Measurements from ENCODE around the gene ATP6V0B.
A peak's percentile ranks its signal among the peaks of the same experiment; 100 is the strongest.

Gene ATP6V0B

DNA sequence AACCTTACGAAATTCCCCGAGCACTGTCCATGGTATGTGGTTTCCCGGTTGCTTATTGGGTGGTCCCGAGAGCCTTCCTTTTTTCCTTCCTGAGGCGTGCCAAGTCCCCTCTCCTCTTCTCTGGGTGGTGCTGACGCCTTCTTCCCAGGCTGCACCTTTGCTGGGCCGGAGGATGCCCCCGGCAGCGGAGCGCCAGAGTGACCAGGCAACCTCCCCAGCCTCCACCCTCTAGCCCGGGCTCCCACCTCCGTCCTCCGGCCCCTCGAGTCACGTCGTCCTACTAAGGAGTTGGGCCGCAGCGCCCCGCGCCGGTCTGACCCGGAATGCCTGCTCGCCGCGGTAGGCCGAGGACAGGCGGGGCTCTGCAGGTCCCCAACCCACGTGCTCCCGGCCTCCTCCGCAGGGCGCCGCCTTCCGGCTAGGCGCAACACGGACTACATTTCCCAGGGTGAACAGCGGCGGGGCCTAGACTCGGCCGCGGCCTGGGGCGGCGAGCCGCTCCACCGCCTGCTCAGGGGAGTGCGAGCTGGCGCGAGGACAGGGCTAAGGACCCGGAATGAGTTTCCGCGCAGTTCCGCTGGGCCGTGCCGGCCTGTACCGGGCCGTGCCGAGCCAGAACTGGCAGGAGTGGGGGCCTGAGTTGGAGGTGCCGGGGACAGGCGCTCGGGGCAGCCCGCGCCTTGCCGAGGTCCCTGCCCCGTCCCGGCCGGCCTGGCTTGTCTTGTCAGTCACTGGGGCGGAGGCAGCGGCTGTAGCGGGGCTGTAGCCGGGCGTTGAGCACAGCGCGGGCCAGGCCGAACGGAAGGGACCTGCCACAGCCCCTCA lies 28.3 kb upstream of the ATP6V0B start, which contains the start of gene IPO13:
TSS of gene IPO13 (plus strand) at position 715 of the 825 bp plus-strand sequence. CDS start 651 bp downstream, outside the sequence.
- peak; percentile 95 for DNase-seq (ENCODE audit: low read depth)

DNA sequence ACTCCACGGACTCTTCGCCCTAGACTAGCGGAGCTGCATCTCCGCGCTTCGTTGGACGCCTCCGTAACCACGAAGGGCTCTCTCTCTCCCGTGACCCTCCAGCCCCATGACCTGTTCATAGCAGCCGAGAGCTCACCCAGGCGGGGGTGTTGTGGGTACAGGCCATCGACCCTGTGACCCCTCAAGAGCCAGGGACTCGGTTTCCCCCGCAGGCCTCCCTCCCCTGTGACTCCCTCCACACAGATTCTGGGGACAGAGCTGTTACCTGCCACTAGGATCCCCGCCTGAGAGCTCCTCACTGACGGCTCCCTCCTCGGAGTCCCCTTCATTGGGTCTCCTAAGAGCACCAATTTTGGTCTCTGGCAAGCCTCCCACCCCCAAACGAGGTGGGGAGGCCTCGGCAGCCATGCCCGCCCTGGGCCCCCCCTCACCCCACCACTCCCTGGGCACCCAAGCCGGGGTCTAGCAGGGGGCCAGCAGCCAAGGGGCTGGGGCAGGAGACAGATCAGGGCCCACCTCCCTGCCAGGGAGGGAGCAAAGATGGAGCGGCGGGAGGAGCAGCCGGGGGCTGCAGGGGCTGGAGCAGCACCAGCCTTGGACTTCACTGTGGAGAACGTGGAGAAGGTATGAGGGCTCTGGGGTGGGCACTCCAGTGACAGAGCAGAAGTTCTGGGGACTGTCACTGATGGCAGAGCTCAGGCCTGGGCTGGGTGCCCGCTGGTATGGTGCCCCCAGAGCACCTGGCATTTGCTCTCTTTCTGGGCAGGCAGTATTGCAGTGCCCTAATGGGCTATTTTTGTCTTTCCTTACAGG lies 27.5 kb upstream of the ATP6V0B start:
- no peak for DNase-seq (ENCODE audit: low read depth)

DNA sequence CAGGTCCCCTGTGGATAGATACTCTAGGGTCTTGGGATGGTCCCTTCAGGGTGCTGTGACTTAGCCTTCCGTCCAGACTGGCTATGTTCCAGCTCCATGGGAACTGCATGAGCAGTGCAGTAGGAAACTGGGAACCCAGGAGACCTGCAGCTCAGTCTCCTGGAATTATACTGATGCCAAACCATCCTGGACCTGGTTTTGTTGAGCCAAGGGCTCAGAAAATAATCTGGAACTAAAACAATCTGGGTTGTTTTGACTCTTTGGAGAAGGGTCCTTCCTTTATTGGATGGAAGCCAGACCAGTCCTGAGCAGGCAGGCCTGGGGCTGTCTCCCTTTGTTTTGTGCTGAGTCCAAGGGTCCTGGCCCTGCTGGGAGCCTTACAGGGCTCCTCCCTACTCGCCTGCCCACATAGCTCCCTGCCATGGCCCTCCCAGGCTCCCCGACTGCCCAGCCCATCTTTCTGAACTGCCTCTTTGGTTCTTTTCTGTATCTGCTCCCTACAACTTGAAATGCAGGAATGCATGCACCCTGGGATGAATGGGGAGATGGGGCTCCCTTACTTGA lies 26.8 kb upstream of the ATP6V0B start:
- DNase-seq (ENCODE audit: low read depth) = no peak

DNA sequence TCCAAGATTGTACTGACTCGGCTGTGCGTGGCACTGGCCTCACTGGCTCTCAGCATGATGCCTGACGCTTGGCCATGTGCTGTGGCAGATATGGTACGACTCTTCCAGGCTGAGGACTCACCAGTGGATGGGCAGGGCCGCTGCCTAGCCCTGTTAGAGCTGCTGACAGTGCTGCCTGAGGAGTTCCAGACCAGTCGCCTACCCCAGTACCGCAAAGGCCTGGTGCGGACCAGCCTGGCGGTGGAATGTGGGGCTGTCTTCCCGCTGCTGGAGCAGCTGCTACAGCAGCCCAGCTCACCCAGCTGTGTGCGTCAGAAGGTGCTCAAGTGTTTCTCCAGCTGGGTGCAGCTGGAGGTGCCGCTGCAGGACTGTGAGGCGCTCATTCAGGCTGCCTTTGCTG lies 25.1 kb upstream of the ATP6V0B start:
- no peak for DNase-seq (ENCODE audit: low read depth)

DNA sequence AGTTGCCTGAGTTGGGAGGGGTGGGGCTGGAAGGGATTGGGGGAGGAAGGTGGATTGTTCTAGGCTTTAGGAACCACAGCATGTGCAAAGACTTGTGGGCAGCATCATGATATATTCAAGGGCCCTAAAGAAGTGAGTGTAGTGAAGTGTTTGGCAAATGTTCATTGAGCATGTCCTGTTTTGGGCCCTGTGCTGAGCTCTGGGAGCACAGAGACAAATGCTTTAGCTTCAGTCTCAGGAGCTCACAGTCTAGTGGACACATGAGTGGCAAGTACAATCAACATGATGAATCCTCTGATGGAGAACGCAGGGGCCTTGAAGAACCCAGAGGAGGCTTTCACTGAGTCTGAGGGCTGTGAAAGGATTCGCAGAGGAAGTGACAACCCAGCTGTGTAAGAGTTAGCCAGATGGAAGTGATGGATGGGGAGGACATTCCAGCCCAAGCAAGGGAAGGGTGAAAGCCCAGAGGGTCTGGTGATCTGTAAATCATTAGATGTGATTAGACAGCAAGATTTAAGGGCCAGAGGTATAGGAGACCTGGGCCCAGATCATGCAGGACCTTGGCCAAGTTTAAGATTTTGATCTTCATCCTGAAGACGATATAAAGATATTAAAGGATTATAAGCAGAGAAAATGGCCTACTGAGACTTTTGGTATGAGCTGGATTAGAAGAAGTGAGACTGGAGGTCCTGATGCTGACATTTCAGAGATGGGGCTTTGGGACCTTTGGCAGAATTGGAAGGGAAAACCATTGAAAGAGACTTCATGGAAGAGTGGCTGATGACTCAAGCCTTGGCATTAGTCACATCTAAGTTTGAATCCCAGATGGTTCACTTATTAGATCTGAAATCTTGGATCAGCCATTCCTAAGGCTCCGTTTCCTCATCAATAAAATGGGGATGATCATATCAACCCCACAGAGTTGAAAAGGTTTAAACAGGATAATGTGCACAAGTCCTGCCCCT lies 23.5 kb upstream of the ATP6V0B start:
- DNase-seq (ENCODE audit: low read depth) = no peak

DNA sequence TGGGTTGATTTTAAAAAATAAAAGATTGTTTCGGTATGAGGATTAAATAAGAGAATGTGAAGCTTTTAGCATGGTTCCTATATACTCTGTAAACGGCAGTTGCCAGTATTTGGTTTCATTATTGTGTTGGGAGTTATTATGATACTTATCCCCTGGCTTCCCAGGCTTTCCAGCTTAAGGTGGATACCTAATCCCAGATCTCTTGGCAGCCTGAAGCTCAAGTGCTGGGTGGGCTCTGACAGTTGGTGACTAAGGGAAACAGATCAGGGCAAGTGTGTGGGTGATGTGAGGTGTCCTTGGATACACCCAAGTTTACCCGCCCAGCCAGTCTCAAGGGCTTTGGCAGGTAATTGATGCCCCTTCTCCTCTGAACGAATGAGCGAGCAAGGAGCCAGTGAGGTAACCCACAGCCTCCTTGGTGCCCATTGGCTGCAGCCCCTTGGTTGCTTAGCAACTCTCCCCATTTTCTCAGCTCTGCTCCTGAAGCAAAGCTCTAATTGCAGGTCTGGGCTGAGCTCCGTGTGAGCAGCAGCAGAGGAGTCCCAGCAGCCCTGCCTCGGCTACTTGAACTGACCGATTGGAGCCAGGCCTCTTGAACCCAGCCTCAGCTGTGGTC lies 21.9 kb upstream of the ATP6V0B start:
- no peak for DNase-seq (ENCODE audit: low read depth)

DNA sequence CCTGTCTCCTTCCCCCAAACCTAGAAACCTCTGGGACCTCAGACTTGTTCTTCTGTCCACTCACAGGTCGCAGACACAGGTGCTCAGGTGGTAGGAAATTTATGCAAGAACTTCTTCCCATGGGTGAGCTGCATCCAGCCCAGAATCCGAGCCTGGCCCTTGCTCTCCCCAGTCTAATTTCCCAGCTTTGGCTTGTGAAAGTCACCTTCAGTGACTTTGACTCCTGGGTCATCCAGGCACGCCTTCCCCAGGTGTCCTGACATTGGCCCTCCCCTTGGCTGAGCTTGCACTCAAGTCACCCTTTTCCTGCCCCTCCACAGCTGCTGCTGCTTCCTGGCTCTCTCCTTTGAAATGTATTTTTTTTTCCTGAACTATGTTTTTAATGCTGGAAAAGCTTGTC lies 21.4 kb upstream of the ATP6V0B start:
- DNase-seq (ENCODE audit: low read depth) = no peak

DNA sequence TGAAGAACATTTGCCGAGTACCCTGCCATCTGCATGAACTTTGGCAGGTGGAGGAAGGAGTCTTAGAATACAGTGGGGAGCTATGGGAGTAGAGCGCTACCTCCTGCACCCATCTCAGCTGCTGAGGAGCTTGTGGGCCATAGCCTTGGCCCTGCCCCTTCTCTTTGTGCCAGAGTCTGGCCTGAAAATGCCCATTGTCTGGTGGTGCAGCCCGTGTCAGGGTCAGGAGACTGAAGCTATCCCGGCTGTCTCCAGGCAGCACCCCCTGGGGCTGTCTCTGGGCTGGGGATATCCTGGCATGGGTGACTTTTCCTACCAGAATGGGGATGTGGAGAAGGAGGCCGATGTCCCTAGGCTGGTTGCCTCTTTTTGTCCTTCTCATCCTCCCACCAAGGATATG lies 20.7 kb upstream of the ATP6V0B start:
- no peak for DNase-seq (ENCODE audit: low read depth)

DNA sequence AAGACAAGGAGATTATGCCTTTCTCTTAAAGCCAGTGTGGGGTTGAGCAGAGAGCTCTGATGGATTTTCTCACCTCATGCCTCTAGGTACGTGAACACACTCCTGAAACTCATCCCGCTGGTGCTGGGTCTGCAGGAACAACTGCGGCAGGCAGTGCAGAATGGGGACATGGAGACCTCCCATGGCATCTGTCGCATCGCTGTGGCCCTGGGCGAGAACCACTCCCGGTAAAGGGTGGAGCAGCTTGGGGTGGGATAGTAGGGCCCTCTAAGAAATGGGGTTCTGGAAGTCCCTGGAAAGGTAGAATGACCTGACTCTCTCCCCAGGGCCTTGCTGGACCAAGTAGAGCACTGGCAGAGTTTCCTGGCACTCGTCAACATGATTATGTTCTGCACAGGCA lies 18.5 kb upstream of the ATP6V0B start:
- no peak for DNase-seq (ENCODE audit: low read depth)

DNA sequence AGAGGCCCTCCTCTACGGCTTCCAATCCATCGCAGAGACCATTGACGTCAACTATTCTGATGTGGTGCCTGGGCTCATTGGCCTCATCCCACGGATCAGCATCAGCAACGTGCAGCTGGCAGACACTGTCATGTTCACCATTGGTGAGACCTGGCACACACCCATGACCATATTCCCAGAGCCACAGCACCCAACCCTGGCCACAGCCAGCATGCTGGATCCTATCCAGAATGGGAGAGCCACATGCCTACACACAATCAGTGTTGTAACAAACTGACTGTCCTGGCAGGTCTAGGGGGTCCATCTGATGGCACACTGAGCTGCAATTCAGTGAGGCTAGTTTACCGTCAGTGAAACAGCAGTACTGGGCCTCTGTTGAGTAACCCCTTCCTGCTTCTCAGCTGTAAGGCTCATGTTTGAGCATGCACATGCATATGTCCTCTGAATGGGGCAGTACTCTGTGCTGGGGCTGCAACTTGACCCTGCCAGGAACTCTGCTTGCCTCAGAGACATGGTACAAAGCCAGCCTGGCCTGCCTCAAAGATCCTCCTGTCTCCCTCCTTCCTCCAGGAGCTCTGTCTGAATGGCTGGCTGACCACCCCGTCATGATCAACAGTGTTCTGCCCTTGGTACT lies 17.2 kb upstream of the ATP6V0B start:
- no peak for DNase-seq (ENCODE audit: low read depth)

DNA sequence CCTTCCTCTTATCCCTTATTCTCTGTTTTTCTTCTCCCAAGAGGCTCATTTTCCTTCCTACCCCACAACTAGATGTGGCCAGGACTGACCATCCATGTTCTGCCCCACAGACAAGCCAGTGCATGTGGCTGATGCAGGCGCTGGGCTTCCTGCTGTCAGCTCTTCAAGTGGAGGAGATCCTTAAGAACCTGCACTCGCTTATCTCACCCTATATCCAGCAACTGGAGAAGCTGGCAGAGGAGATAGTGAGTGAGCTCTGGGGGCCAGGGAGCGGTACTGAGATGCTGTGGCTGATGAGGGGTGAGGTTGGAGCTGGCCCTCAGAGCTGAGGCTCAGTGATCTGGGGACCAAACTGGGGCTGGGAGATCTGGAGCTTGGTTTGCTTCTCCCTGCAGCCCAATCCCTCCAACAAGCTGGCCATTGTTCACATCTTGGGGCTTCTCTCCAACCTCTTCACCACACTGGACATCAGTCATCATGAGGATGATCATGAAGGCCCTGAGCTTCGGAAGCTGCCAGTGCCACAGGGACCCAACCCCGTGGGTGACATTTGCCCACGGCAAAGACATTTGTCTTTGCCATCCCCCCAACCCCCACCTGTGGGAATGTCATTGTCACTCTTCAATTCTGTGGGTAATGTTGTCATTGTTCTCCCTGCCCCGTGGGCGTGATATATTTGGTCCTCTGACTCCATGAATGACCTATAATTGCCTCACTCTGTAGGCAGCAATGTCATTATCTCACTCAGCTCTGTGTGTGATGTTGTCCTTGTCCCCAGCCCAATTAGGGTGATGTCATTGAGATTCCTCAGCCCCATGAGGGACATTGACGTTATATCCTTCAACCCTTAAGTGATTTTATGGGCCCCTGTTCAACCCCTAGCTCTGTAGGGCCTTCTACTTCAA lies 16.2 kb upstream of the ATP6V0B start:
- DNase-seq (ENCODE audit: low read depth) = no peak

DNA sequence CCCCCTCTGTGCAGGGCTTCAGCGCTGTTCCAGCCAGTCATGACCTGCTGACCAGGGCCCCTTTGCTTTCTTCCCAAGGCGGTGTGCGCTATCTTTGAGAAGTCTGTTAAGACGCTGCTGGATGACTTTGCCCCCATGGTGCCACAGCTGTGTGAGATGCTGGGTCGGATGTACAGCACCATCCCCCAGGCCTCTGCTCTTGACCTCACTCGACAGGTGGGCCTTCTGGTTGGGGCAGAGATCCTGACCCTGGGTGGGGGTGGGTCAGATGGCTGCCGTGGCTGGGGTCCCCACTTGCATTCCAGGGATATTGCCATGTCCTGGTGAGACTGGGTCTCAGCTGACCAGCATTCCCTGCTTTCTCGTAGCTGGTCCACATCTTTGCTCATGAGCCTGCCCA lies 14.0 kb upstream of the ATP6V0B start:
- no peak for DNase-seq (ENCODE audit: low read depth)

DNA sequence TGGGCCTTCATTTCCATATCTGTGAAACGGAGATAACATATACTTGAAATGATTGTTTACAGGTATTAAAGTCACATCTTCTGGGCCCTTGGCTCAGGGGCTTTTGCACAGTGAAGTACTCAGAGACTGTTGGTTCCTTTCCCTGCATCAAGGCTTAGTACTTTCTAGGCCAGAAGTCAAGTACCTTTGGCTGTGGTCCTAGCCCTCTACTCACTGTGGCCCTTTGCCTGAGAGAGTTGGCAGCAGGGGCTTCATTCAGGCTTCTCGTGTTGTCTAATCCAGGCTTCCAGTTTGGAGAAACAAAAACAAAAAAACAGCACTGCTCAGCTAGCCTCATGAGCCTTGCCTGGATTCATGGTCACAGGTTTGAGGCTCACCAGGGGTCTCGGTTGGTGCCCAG lies 13.1 kb upstream of the ATP6V0B start:
- no peak for DNase-seq (ENCODE audit: low read depth)

DNA sequence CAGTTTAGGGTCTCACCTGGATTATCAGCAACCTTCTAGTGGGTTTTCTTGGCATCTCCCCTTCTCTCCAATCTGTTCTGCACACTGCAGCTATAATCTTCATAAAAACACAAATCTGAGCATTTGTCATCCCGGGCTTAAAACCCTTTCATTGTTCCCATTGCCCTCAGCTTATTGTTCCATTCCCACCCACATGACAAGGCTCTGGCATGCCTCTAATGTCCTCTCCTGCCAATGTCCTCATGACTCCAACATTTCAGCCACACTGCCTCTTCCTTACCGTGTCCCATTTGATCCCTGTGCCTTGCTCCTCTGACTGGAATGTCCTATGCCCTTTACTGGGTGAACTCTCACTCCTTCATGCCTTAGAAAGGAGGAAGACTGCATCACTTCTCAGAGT lies 12.4 kb upstream of the ATP6V0B start:
- DNase-seq (ENCODE audit: low read depth) = no peak

DNA sequence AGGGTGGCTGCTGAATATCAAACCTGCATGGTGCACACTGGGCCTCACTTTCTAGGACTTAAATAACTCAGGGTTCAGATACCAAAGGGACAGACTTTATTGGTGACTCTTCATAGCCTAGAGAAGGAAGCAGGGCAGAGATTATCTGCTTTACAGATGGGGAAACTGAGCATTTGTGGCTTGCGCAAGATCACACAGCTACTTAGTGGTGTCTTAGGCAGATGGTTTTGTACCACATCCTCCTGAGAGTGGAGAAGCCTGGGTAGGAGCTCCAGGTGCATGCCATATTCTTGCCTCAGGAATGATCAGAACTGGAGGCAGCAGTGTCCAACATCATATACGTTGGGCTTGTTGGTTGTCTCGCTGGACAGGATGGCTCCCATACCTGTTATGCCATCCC lies 11.8 kb upstream of the ATP6V0B start:
- DNase-seq (ENCODE audit: low read depth) = no peak

DNA sequence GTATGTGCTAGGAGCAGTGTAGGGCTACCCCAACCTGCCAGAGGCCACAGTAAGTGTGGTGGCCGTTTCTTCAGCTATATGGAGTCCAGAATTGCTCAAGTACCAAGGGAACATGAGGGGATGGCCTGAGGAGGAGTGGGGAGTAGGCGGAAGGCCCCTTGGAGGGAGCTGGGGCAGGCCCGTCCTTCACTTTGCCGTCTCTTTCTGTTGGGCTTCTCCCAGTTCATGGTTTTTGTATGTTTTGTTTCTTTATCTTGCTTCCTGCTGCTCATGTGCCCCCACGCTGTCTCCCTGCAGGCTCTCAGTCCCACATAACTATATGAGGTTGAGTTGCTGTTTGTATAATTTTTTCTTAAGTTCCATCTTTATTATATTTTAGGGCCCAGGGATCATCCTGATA lies 10.9 kb upstream of the ATP6V0B start:
- DNase-seq (ENCODE audit: low read depth) = no peak

DNA sequence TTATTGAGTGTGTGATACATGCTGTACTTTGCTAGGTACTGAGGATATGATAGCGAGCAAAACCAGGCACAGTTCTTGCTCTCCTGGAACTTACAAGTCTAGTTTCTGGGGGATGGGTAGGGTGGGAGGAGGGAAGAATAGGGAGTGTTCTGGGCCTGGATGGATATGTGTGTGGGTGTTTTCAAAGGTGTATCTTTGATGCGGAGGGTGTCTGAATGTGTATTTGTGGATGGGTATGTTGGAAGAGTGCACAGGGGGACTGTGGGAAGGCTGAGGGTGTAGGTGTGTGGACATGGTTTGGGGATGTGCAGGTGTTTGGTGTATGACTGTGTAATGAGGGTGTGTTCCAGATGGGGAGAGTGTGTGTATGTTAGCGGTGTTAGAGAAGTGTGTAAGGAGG lies 9.4 kb upstream of the ATP6V0B start:
- DNase-seq (ENCODE audit: low read depth) = no peak

DNA sequence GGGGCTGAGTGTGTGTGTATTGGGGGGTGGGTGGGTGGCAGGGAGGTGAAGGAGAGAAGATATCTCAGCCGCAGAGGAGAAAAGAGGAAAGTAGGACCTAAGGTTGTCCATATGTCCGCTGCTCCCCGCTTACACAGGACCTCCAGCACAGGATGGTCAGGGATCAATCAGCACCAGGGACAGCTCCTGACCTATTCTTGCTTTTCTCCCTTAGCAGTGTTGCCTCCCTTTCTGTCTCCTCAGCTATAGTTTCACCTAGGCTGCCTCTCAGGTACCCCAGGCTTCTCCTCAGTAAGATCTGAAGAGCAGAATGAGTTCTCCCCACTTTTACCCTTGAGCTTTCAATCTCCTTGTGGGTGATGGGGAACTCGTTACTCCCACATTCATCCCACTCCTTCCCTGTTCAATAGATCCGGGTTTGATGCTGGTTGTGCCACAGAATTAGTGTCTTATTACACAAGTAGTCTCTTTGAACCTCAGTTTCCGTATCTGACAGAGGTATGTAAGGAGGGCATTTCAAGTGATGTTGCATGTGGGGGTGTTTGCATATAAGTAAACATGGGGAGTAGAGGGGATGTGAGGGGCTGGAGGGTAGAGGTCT lies 6.3 kb upstream of the ATP6V0B start:
- no peak for DNase-seq (ENCODE audit: low read depth)

DNA sequence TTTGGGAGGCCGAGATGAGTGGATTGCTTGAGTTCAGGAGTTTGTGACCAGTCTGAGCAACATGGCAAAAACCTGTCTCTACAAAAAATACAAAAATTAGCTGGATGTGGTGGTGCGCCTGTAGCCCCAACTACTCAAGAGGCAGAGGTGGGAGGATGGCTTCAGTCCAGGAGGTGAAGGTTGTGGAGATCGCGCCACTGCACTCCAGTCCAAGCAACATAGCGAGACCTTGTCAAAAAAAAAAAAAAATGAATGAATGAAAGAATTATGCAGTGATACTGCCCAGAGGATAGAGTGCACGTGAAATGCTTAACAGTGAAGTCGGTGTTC lies 5.4 kb upstream of the ATP6V0B start:
- no peak for DNase-seq (ENCODE audit: low read depth)

Measured in activated T-cell treated with anti-CD3 and anti-CD28 coated beads for 48 hours (primary cell).